Liver (tissue), 9 donors: Measurements from ENCODE around the gene TPD52L2. TPM values are rescaled to one million over a fixed set of nuclear protein-coding genes. Genes with fewer than 3 reads are reported as not detected.

Experiments used
- DNase-seq: peaks from one replicate; pipeline ENCODE4 v3.0.0-alpha.2; 2017; ENCODE audit warnings: low spot score
- H3K27ac ChIP-seq, 2 donors: one replicate each; pipeline ENCODE4 v1.7.0; 2013; ENCODE audit warnings: inconsistent platforms in 2 of 2, low read length in 2 of 2, control low read depth in 1 of 2, low read depth in 1 of 2, mild to moderate bottlenecking in 1 of 2
- H3K27me3 ChIP-seq, 4 donors: one replicate each; pipeline versions ENCODE4 v1.6.1 to v1.7.0; 2013; ENCODE audit warnings: low read length in 3 of 4, inconsistent platforms in 1 of 4, mild to moderate bottlenecking in 1 of 4, moderate library complexity in 1 of 4; ENCODE audit not compliant: control insufficient read depth in 4 of 4, insufficient read depth in 4 of 4
- H3K36me3 ChIP-seq, 4 donors: one replicate each; pipeline versions ENCODE4 v1.6.1 to v1.7.0; 2013; ENCODE audit warnings: low read length in 3 of 4, mild to moderate bottlenecking in 3 of 4, low read depth in 1 of 4, moderate library complexity in 1 of 4; ENCODE audit not compliant: control insufficient read depth in 4 of 4, insufficient read depth in 3 of 4
- H3K4me1 ChIP-seq, 4 donors: one replicate each; pipeline versions ENCODE4 v1.6.1 to v1.7.0; 2013; ENCODE audit warnings: low read length in 3 of 4, mild to moderate bottlenecking in 3 of 4, moderate library complexity in 1 of 4; ENCODE audit not compliant: control insufficient read depth in 4 of 4, insufficient read depth in 4 of 4
- H3K4me3 ChIP-seq, 3 donors: one replicate each; pipeline versions ENCODE4 v1.6.1 to v1.7.0; 2013; ENCODE audit warnings: low read length in 3 of 3, control low read depth in 1 of 3, low read depth in 1 of 3, mild to moderate bottlenecking in 1 of 3
- H3K9ac ChIP-seq, 2 donors: one replicate each; pipeline ENCODE4 v1.7.0; 2013; ENCODE audit warnings: low read length in 2 of 2, mild to moderate bottlenecking in 2 of 2, moderate library complexity in 2 of 2, control low read depth in 1 of 2, low read depth in 1 of 2
- H3K9me3 ChIP-seq, 4 donors: one replicate each; pipeline versions ENCODE4 v1.6.1 to v1.7.0; 2013; ENCODE audit warnings: low read length in 3 of 4; ENCODE audit not compliant: control insufficient read depth in 4 of 4
- EGR1 ChIP-seq, 2 donors: IDR thresholded peaks; 2 replicates each; pipeline ENCODE4 v1.6.1; 2016 to 2018; ENCODE audit warnings: antibody characterized with exemption in 2 of 2, low read depth in 2 of 2
- FOXA1 ChIP-seq: IDR thresholded peaks from 2 replicates; pipeline ENCODE4 v1.6.1; 2016; ENCODE audit warnings: antibody characterized with exemption
- FOXA2 ChIP-seq: IDR thresholded peaks from 2 replicates; pipeline ENCODE4 v1.6.1; 2016; ENCODE audit warnings: antibody characterized with exemption
- GABPA ChIP-seq, 2 donors: IDR thresholded peaks in 1 of 2; conservative IDR thresholded peaks in 1 of 2; 2 replicates each; pipeline ENCODE4 v1.6.1; 2016; ENCODE audit warnings: antibody characterized with exemption in 2 of 2, mild to moderate bottlenecking in 1 of 2, moderate library complexity in 1 of 2
- HNF4G ChIP-seq: IDR thresholded peaks from 2 replicates; pipeline ENCODE4 v1.6.1; 2016; ENCODE audit warnings: antibody characterized with exemption
- JUND ChIP-seq, 2 donors: IDR thresholded peaks; 2 replicates each; pipeline ENCODE4 v1.6.1; 2016; ENCODE audit warnings: antibody characterized with exemption in 2 of 2
- NR2F2 ChIP-seq: IDR thresholded peaks from 2 replicates; pipeline ENCODE4 v1.6.1; 2016; ENCODE audit warnings: antibody characterized with exemption
- RAD21 ChIP-seq, 2 donors: IDR thresholded peaks; 2 replicates each; pipeline ENCODE4 v1.6.1; 2016; ENCODE audit warnings: antibody characterized with exemption in 2 of 2, mild to moderate bottlenecking in 2 of 2
- RXRA ChIP-seq, 2 donors: IDR thresholded peaks; 2 replicates each; pipeline ENCODE4 v1.6.1; 2017 to 2018; ENCODE audit warnings: antibody characterized with exemption in 2 of 2, mild to moderate bottlenecking in 1 of 2
- SP1 ChIP-seq: IDR thresholded peaks from 2 replicates; pipeline ENCODE4 v1.6.1; 2018; ENCODE audit warnings: antibody characterized with exemption, mild to moderate bottlenecking
- TAF1 ChIP-seq: conservative IDR thresholded peaks from 2 replicates; pipeline ENCODE4 v1.6.1; 2016; ENCODE audit warnings: antibody characterized with exemption, mild to moderate bottlenecking
- YY1 ChIP-seq: IDR thresholded peaks from 2 replicates; pipeline ENCODE4 v1.6.1; 2016; ENCODE audit warnings: antibody characterized with exemption, mild to moderate bottlenecking
- WGBS: extraction: QIAGEN DNeasy Blood & Tissue Kit; methylation state at CpG from one replicate; pipeline ENCODE4 v1.1.7; 2013; 5-methylcytosine and 5-hydroxymethylcytosine counted together
- polyA plus RNA-seq, 2 donors: library from polyadenylated mRNA; stranded (reverse) in 1 of 2; unstranded in 1 of 2; fragments of 200-250 nt in 1 of 2; fragments of >200 nt in 1 of 2; fragmentation: Nextera tagmentation in 1 of 2; extraction: Ambion mirVana in 1 of 2; gene quantifications; one replicate each; pipeline versions ENCODE4 v1.2.1 to v1.2.3, GENCODE V29; 2013 to 2015
- total RNA-seq, 2 donors: library from RNA; depleted of rRNA; stranded (reverse); fragments of >200 nt; gene quantifications; one replicate each; pipeline ENCODE4 v1.2.3, GENCODE V29; 2014
- TF ChIP-seq, protein P1 (sequence below): IDR thresholded peaks from 2 replicates; pipeline ENCODE4 v1.6.1; 2016; ENCODE audit warnings: antibody characterized with exemption, mild to moderate bottlenecking
- TF ChIP-seq, protein P2 (sequence below): IDR thresholded peaks from 2 replicates; pipeline ENCODE4 v1.6.1; 2016; ENCODE audit warnings: antibody characterized with exemption
- TF ChIP-seq, protein P3 (sequence below): fragments of 150-350 bp; IDR thresholded peaks from 2 replicates; pipeline ENCODE4 v1.5.1; 2017; ENCODE audit warnings: improper control_type of control experiment, low read depth, low read length; ENCODE audit not compliant: missing input control
- TF ChIP-seq, protein P4 (sequence below): IDR thresholded peaks from 2 replicates; pipeline ENCODE4 v1.6.1; 2016; ENCODE audit warnings: antibody characterized with exemption
- TF ChIP-seq, protein P5 (sequence below): IDR thresholded peaks from 2 replicates; pipeline ENCODE4 v1.6.1; 2016; ENCODE audit warnings: antibody characterized with exemption
- donor health status: healthy.
- donor health status: healthy.
- donor health status: healthy.
- donor health status: healthy.
- donor health status: healthy.

Gene TPD52L2
- total and polyA plus RNA-seq, 4 donors, result 12.3 to 33.0 (median 28.2) TPM

DNA sequence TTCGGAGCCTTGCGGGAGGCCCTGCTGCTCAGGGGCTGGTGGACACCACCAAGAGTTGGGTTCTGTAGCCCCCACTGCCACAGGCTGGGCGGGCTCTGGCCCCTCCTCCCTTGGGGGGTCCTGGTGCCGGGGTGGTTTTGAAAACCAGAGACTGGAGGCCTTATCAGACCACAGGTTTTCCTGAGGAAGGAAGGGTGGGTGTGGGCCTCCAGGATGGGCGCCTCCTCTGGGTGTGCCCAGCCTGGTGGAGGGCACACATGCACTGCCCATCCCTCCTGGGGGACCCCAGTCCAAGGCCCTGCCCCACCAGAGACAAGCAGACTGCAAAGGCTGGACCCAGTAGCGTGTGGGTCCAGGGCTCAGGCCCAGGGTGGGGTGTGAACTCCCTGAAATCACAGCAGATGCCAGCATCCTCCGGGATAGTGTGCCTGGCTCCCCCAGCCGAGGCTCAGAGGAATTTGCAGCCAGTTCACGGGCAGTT is 20.5 kb upstream of the TPD52L2 start (continued):
- TF ChIP-seq, protein P1, sequence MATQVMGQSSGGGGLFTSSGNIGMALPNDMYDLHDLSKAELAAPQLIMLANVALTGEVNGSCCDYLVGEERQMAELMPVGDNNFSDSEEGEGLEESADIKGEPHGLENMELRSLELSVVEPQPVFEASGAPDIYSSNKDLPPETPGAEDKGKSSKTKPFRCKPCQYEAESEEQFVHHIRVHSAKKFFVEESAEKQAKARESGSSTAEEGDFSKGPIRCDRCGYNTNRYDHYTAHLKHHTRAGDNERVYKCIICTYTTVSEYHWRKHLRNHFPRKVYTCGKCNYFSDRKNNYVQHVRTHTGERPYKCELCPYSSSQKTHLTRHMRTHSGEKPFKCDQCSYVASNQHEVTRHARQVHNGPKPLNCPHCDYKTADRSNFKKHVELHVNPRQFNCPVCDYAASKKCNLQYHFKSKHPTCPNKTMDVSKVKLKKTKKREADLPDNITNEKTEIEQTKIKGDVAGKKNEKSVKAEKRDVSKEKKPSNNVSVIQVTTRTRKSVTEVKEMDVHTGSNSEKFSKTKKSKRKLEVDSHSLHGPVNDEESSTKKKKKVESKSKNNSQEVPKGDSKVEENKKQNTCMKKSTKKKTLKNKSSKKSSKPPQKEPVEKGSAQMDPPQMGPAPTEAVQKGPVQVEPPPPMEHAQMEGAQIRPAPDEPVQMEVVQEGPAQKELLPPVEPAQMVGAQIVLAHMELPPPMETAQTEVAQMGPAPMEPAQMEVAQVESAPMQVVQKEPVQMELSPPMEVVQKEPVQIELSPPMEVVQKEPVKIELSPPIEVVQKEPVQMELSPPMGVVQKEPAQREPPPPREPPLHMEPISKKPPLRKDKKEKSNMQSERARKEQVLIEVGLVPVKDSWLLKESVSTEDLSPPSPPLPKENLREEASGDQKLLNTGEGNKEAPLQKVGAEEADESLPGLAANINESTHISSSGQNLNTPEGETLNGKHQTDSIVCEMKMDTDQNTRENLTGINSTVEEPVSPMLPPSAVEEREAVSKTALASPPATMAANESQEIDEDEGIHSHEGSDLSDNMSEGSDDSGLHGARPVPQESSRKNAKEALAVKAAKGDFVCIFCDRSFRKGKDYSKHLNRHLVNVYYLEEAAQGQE, result no peak

DNA sequence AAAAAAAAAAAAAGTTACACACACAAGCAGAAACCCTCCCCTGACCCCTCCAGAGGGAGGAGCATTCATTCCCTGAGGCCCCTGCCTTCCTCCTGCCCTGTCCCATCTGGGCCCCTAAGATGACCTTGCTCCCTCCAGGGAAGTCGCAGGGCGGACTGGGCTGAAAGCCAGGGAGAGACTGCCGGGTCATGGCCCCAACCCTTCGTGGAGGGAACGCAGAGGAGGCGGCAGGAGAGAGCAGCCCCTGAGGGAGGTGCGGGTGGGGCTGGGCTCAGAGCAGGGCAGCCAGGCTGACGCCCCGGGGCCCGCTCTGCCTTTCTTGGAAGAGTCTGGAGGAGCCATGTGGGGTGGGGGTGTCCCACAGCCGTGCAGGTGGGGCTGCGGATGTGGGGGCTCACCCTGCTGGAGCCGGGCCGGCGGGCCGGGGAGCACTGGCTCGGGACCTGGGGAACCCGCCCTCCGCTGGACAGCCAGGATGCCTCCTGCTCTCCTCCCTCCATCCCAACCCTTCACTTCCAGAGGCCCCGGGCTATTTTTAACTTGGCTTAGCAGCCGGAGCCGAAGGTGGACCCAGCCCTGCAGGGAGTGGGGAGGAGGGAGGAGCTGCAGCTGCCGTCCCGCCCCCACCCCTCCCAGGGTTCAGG is 18.8 kb upstream of the TPD52L2 start:
- H3K27ac ChIP-seq, result peak overlapping the region in 1 of 2 donors; percentile 33
- peaks cover 0 to 10% (median 1%) of the 10 kb centered on the region in 4 donors for H3K27me3 ChIP-seq
- DNase-seq, result no peak
- no peak overlapping the region for H3K4me3 ChIP-seq
- TF ChIP-seq, protein P2, sequence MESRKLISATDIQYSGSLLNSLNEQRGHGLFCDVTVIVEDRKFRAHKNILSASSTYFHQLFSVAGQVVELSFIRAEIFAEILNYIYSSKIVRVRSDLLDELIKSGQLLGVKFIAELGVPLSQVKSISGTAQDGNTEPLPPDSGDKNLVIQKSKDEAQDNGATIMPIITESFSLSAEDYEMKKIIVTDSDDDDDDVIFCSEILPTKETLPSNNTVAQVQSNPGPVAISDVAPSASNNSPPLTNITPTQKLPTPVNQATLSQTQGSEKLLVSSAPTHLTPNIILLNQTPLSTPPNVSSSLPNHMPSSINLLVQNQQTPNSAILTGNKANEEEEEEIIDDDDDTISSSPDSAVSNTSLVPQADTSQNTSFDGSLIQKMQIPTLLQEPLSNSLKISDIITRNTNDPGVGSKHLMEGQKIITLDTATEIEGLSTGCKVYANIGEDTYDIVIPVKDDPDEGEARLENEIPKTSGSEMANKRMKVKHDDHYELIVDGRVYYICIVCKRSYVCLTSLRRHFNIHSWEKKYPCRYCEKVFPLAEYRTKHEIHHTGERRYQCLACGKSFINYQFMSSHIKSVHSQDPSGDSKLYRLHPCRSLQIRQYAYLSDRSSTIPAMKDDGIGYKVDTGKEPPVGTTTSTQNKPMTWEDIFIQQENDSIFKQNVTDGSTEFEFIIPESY, result no peak
- TF ChIP-seq FOXA2, result no peak
- no peak for TF ChIP-seq EGR1 (IDR thresholded peaks at IDR 0.05; ENCODE audit: low read depth in 2 of 2)
- no peak for TF ChIP-seq GABPA (IDR thresholded peaks at IDR 0.05 in 1 of 2, conservative IDR thresholded peaks at IDR 0.05 in 1 of 2)
- peak in 1 of 2 donors; percentile 24 for TF ChIP-seq RXRA (IDR thresholded peaks at IDR 0.05)
- TF ChIP-seq HNF4G, result no peak
- peak; percentile 98 for TF ChIP-seq NR2F2
- no peak for TF ChIP-seq FOXA1
- peak; percentile 36 for TF ChIP-seq SP1
- TF ChIP-seq, protein P3, sequence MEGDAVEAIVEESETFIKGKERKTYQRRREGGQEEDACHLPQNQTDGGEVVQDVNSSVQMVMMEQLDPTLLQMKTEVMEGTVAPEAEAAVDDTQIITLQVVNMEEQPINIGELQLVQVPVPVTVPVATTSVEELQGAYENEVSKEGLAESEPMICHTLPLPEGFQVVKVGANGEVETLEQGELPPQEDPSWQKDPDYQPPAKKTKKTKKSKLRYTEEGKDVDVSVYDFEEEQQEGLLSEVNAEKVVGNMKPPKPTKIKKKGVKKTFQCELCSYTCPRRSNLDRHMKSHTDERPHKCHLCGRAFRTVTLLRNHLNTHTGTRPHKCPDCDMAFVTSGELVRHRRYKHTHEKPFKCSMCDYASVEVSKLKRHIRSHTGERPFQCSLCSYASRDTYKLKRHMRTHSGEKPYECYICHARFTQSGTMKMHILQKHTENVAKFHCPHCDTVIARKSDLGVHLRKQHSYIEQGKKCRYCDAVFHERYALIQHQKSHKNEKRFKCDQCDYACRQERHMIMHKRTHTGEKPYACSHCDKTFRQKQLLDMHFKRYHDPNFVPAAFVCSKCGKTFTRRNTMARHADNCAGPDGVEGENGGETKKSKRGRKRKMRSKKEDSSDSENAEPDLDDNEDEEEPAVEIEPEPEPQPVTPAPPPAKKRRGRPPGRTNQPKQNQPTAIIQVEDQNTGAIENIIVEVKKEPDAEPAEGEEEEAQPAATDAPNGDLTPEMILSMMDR, result no peak
- WGBS, result 6% methylated on average over 24 of the region's 24 CpGs
- H3K36me3 ChIP-seq, result no peaks in the 10 kb centered on the region
- H3K4me1 ChIP-seq, result peaks cover 0 to 10% (median 5%) of the 10 kb centered on the region in 4 donors
- H3K9ac ChIP-seq, result no peak overlapping the region
- H3K9me3 ChIP-seq, result no peaks in the 10 kb centered on the region

DNA sequence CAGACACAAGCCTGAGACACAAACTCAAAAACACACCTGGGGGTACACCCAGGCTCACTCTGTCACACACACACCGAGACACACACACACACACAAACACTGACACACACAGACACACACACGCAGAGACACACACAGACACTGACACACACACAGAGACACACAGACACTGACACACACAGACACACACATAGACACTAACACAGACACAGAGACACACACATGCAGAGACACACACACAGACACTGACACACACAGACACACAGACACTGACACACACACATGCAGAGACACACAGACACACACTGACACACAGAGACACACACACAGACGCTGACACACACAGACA is 18.2 kb upstream of the TPD52L2 start:
- DNase-seq, result no peak
- TF ChIP-seq RXRA (IDR thresholded peaks at IDR 0.05) (no peak), TAF1 (no peak), EGR1 (IDR thresholded peaks at IDR 0.05; ENCODE audit: low read depth in 2 of 2) (no peak), FOXA1 (no peak), RAD21 (IDR thresholded peaks at IDR 0.05) (no peak), YY1 (no peak), FOXA2 (no peak), GABPA (IDR thresholded peaks at IDR 0.05 in 1 of 2, conservative IDR thresholded peaks at IDR 0.05 in 1 of 2) (no peak), HNF4G (no peak), JUND (IDR thresholded peaks at IDR 0.05) (no peak)
- TF ChIP-seq, protein P2, result no peak
- TF ChIP-seq, protein P3, result no peak
- TF ChIP-seq, protein P4, sequence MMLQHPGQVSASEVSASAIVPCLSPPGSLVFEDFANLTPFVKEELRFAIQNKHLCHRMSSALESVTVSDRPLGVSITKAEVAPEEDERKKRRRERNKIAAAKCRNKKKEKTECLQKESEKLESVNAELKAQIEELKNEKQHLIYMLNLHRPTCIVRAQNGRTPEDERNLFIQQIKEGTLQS, result no peak
- TF ChIP-seq, protein P5, sequence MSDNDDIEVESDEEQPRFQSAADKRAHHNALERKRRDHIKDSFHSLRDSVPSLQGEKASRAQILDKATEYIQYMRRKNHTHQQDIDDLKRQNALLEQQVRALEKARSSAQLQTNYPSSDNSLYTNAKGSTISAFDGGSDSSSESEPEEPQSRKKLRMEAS, result no peak
- Histone ChIP-seq H3K27me3 (peaks cover 0 to 10% (median 1%) of the 10 kb centered on the region in 4 donors), H3K9ac (no peak overlapping the region), H3K4me1 (peaks cover 0 to 10% (median 5%) of the 10 kb centered on the region in 4 donors), H3K27ac (no peak overlapping the region), H3K36me3 (no peaks in the 10 kb centered on the region), H3K4me3 (no peak overlapping the region), H3K9me3 (no peaks in the 10 kb centered on the region)
- WGBS, result 49% methylated on average over 3 of the region's 3 CpGs
